Activated naive CD4-positive, alpha-beta T cell treated with anti-CD3 and anti-CD28 coated beads for 36 hours (primary cell): ENCODE measurements around the gene MAP3K13. TPM values are rescaled to one million over a fixed set of nuclear protein-coding genes. Genes with fewer than 3 reads are reported as not detected.
"Not testable (repeated sequence)": the region's sequence is repeated elsewhere in the genome, so short reads cannot be mapped to it uniquely, and the experiment has no call there.

Experiments
- CTCF ChIA-PET: fragments of 350-600 bp; sonication (Branson Sonifier 250); formaldehyde crosslinking; loops from one replicate; lab custom pipeline; 2021; ENCODE audit warnings: antibody characterized with exemption; lab: Charles Lee
- DNase-seq: peaks from one replicate; pipeline ENCODE4 v3.0.0-alpha.2; 2020
- H3K27ac Mint-ChIP-seq: one replicate; pipeline ENCODE4 v1.8.0; 2021; ENCODE audit warnings: mild to moderate bottlenecking, mixed read lengths
- H3K27me3 Mint-ChIP-seq: one replicate; pipeline ENCODE4 v1.8.0; 2021; ENCODE audit warnings: low read depth, mixed read lengths
- H3K36me3 Mint-ChIP-seq: one replicate; pipeline ENCODE4 v1.8.0; 2021; ENCODE audit warnings: low read depth, mixed read lengths
- H3K4me1 Mint-ChIP-seq: one replicate; pipeline ENCODE4 v1.8.0; 2021; ENCODE audit warnings: low read depth, mixed read lengths
- H3K4me3 Mint-ChIP-seq: one replicate; pipeline ENCODE4 v1.8.0; 2021; ENCODE audit warnings: mild to moderate bottlenecking, moderate library complexity, mixed read lengths
- H3K9me3 Mint-ChIP-seq: one replicate; pipeline ENCODE4 v1.8.0; 2021; ENCODE audit warnings: mixed read lengths
- intact Hi-C: fragments of 100-400 bp; cut with micrococcal nuclease; formaldehyde crosslinking; loops from one replicate; pipeline ENCODE4 v1.15.1; 2023
- total RNA-seq, 2 experiments: library from RNA; stranded (reverse); gene quantifications; one replicate each; pipeline ENCODE4 v1.2.3, GENCODE V29; 2021

Gene MAP3K13
- total RNA-seq, 2 experiments from 2014 or later: 11.5 to 13.3 TPM

DNA sequence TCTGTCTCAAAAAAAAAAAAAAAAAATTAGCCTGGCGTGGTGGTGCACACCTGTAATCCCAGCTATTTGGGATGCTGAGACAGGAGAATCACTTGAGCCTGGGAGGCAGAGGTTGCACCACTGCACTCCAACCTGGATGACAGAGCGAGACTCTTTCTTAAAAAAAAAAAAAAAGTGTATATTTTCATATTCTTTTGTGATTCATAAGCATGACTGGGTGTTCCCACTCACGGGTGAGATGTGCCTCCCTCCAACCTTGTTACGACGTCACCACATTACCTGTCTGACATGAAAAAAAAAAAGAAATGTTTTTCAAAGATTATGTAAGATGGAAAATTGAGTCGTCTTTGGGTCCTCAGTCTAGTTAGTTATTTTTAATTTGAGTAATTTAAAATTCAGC, 79.1 kb downstream of the MAP3K13 start:
- H3K27ac Mint-ChIP-seq: no peak overlapping the region
- CTCF ChIA-PET: no interaction called here
- intact Hi-C loops: no loop called here
- no peaks in the 10 kb centered on the region for H3K9me3 Mint-ChIP-seq
- no peaks in the 10 kb centered on the region for H3K27me3 Mint-ChIP-seq
- H3K36me3 Mint-ChIP-seq: no peaks in the 10 kb centered on the region
- no peaks in the 10 kb centered on the region for H3K4me1 Mint-ChIP-seq
- no peak overlapping the region for H3K4me3 Mint-ChIP-seq
- DNase-seq: no peak

DNA sequence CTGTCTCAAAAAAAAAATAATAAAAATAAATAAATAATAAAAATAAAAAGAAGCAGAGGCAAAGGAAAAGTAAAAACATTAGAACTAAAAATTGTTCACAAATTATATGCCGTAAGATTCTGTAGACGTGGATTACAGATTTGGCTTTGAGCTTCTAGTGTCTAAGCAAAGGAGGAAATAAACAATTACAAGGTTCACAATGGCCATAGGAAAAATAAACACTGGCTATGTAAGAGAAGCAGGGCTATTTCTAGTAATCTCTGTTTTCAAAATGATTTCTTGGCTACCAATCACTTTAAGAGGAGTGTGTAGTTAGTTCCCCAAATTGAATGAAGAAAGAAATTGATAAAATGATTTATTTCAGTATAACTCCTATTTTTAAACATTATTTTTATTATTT, 81.4 kb downstream of the MAP3K13 start:
- H3K4me1 Mint-ChIP-seq: no peaks in the 10 kb centered on the region
- H3K36me3 Mint-ChIP-seq: no peaks in the 10 kb centered on the region
- no peak for DNase-seq
- no peak overlapping the region for H3K27ac Mint-ChIP-seq
- no peaks in the 10 kb centered on the region for H3K27me3 Mint-ChIP-seq
- CTCF ChIA-PET: no interaction called here
- H3K4me3 Mint-ChIP-seq: no peak overlapping the region
- H3K9me3 Mint-ChIP-seq: no peaks in the 10 kb centered on the region
- intact Hi-C loops: no loop called here

DNA sequence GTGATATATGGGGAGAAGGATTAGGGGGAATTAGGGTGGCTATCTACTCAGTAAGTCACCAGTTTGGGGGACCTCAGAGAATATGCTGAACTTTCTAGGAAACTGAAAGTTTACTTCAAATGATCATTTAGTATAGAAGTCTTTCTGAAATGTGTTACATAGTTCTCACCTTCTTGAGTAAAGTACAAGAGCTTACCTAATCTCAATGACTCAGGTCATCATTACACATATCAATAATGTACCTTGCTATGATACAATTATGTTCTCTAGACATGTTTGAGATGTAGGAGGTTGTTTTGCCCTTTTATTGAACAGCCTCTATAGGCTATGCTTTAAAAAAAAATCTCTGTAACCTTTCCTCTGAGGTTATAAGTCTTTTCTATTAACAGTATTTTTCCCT, 85.2 kb downstream of the MAP3K13 start:
- intact Hi-C loops: no loop called here
- Mint-ChIP-seq H3K4me3 (no peak overlapping the region), H3K4me1 (no peaks in the 10 kb centered on the region), H3K27me3 (no peaks in the 10 kb centered on the region), H3K36me3 (no peaks in the 10 kb centered on the region), H3K27ac (no peak overlapping the region), H3K9me3 (no peaks in the 10 kb centered on the region)
- DNase-seq: no peak
- CTCF ChIA-PET: interaction anchor here (1.0 kb wide), 1 partner anchor 212 kb away, joined by 3 read pairs; no protein-coding TSS in a partner anchor

DNA sequence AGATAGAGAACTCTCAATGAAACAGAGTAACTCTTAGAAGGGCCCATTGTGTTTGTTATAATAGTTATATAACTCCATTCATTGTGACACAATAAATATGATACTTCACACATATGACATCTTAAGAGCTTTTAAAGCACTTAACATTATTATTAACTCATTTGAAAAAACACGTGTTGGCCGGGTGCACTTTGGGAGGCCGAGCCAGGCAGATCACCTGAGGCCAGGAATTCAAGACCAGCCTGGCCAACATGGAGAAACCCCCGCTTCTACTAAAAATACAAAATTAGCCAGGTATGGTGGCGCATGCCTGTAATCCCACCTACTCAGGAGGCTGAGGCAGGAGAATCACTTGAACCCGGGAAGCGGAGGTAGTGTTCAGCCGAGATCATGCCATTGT, 88.5 kb downstream of the MAP3K13 start:
- H3K9me3 Mint-ChIP-seq, H3K36me3 Mint-ChIP-seq, H3K4me3 Mint-ChIP-seq, H3K27ac Mint-ChIP-seq, DNase-seq, H3K27me3 Mint-ChIP-seq, H3K4me1 Mint-ChIP-seq, intact Hi-C loops: not testable (repeated sequence)
- CTCF ChIA-PET: interaction anchor here (1.0 kb wide), 1 partner anchor 123 kb away, joined by 3 read pairs; no protein-coding TSS in a partner anchor

DNA sequence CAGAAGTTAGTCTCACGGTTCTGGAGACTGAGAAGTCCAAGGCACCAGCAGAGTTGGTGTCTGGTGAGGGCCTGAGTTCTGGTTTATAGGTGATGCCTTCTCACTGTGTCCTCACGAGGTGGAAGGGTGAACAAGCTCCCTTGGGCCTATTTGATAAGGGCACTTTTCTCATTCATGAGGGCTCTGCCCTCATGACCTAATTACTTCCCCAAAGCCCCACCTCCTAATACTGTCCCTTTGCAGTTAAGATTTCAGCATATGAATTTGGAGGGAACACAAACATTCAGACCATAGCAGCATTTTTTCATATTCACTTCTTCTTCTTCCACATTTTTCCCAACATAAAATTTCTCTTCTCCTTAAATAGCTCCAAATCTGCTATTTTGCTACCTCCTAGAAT, 94.4 kb downstream of the MAP3K13 start:
- Mint-ChIP-seq H3K27ac (no peak overlapping the region), H3K9me3 (no peaks in the 10 kb centered on the region), H3K4me3 (no peak overlapping the region), H3K36me3 (no peaks in the 10 kb centered on the region), H3K4me1 (no peaks in the 10 kb centered on the region), H3K27me3 (no peaks in the 10 kb centered on the region)
- CTCF ChIA-PET: interaction anchor here (0.5 kb wide), 1 partner anchor 8 kb away, joined by 5 read pairs; no protein-coding TSS in a partner anchor
- intact Hi-C loops: no loop called here
- no peak for DNase-seq

DNA sequence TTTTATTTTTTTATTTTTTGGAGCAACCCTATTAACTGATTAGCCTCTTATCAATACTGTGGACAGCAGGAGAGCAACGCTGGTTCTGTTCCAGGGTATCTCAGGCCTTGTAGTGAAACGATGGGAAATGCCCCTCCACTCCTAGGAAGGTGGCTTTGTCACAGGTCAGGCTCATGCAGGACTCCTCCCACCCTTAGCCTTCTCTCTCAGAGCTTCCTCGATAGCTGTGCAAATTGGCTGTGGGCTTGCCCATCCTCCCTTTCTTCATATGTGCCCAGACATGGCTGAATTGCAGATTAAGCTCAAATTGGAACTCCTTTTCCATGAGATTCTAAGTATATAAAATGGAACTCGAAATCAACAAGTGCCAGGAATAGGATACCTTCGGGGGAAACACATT, 97.4 kb downstream of the MAP3K13 start:
- intact Hi-C loops: loop anchor here (1.0 kb wide), 2 partner anchors 99 to 115 kb away; no protein-coding TSS in a partner anchor
- Mint-ChIP-seq H3K27me3 (no peaks in the 10 kb centered on the region), H3K4me3 (no peak overlapping the region), H3K36me3 (no peaks in the 10 kb centered on the region), H3K9me3 (no peaks in the 10 kb centered on the region), H3K4me1 (no peaks in the 10 kb centered on the region), H3K27ac (no peak overlapping the region)
- DNase-seq: no peak
- CTCF ChIA-PET: interaction anchor here (0.5 to 4.2 kb wide), 2 partner anchors 98 to 257 kb away, joined by 3 to 12 read pairs; no protein-coding TSS in a partner anchor

DNA sequence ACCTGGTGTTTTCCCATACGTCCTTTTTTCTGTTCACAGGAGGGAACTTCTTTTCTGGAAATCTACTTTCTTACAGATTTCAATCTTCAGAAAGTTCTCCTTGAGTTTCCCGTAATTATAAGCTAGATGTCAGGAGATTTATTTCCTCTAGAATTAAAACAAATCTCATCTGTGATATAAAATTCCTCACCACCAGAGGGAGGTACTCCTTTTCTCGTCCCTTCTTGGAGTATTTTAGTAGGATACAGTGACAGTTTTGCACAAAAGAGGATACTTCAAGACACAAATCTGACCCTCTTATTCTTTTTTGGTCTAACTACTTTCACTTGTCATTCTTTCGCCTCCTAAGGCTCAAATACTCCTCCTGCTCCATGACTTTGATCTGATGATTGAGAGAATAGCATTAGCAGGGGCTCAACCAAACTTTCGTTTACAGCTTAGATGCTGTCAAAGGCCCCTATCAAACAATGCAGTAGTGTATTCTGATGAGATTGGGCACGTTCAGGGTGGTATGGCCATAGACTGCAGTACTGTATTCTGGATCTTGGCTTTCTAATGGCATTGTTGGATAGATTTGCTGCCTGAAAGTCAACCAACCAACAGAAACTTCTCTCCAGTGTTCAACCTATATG, 97.9 kb downstream of the MAP3K13 start:
- no peaks in the 10 kb centered on the region for H3K27me3 Mint-ChIP-seq
- H3K4me1 Mint-ChIP-seq: no peaks in the 10 kb centered on the region
- no peaks in the 10 kb centered on the region for H3K9me3 Mint-ChIP-seq
- CTCF ChIA-PET: interaction anchor here (0.5 to 4.2 kb wide), 5 partner anchors 98 to 818 kb away, joined by 3 to 12 read pairs (median 4); partner anchors contain the start of gene SENP2
- intact Hi-C loops: loop anchor here (1.0 kb wide), 2 partner anchors 98 to 114 kb away; no protein-coding TSS in a partner anchor
- DNase-seq: no peak
- H3K4me3 Mint-ChIP-seq: no peak overlapping the region
- no peak overlapping the region for H3K27ac Mint-ChIP-seq
- no peaks in the 10 kb centered on the region for H3K36me3 Mint-ChIP-seq

DNA sequence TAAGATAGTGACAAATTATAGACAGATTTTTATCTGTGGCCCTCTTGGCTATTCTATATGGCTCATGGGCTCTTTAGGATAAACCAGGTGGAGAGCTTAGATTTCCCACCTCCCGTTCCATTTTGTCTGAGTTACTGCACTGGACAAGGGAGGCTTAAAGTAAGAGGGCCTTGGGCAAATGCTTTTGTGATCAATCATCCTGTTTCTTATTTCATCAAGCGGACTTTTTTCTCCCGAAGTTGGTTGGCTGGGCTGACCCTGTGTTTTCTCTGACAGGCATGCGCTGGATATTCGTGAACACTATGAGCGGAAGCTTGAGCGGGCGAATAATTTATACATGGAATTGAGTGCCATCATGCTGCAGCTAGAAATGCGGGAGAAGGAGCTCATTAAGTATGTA, 102.5 kb downstream of the MAP3K13 start:
- no peak overlapping the region for H3K27ac Mint-ChIP-seq
- CTCF ChIA-PET: no interaction called here
- intact Hi-C loops: no loop called here

DNA sequence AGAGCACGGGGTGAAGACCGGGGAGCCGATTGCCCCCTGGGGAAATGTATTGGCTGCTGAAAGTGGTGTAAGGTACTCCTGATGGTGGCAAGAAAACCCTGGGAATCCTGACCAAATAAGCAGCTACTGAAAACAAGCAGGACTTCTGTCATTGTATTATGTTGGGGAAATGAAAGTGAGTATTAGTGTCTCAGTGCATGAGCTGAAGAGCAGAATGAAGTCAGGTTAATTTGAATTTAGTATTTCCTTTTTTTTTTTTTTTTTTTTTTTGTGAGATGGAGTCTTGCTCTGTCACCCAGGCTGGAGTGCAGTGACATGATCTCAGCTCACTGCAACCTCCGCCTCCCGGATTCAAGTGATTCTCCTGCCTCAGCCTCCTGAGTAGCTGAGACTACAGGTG, 103.2 kb downstream of the MAP3K13 start:
- H3K4me1 Mint-ChIP-seq, DNase-seq, CTCF ChIA-PET: not testable (repeated sequence)

More for the DNA sequence above, 102.5 kb downstream of the MAP3K13 start:
- Mint-ChIP-seq H3K36me3 (no peaks in the 10 kb centered on the region), H3K27me3 (no peaks in the 10 kb centered on the region), H3K9me3 (no peaks in the 10 kb centered on the region), H3K4me3 (no peak overlapping the region), H3K4me1 (no peaks in the 10 kb centered on the region)
- no peak for DNase-seq

DNA sequence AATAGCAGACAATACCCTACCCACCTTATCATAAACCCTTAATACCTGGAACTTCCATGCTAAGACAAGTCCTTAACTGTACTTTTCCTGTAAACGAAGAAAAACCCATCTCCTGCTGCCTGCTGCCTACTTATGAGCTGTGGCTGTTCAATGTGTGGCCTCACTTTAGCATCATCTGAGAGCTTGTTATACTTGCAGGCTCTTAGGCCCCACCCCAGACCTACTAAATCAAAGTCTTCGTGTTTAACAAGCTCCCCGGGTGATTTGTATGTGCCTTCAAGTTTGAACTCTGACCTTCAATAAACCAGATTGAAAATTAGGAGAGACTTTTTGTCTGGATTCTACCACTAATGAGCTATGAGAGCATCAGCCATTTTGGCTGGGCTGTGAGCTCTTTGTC, 106.6 kb downstream of the MAP3K13 start:
- Mint-ChIP-seq H3K4me1 (no peaks in the 10 kb centered on the region), H3K9me3 (no peaks in the 10 kb centered on the region), H3K27ac (no peak overlapping the region), H3K27me3 (no peaks in the 10 kb centered on the region), H3K4me3 (no peak overlapping the region), H3K36me3 (peaks cover 11% of the 10 kb centered on the region)
- DNase-seq: no peak
- intact Hi-C loops: no loop called here
- CTCF ChIA-PET: no interaction called here

More for the DNA sequence above, 103.2 kb downstream of the MAP3K13 start:
- H3K27me3 Mint-ChIP-seq, H3K9me3 Mint-ChIP-seq, H3K27ac Mint-ChIP-seq, intact Hi-C loops, H3K36me3 Mint-ChIP-seq, H3K4me3 Mint-ChIP-seq: not testable (repeated sequence)

DNA sequence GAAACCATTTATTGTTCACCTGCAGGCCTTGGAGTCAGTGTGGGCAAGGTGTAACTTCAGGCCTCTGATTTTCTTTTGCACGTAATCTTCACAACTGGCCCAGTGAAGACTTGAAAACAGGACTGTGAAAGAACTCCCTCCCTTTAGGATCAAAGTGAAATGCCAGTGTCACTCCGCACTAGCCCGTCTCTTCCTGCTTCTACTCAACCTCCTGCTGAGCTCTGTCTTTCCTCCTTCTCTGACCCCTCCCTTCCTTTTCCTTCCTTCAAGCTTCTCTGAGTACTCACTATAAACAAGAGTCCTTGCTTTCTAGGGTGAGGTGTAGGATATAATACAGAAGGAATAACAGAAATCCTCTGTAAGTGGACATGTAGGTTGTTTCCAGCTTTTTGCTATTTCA, 107.4 kb downstream of the MAP3K13 start:
- intact Hi-C loops: no loop called here
- Mint-ChIP-seq H3K4me3 (no peak overlapping the region), H3K36me3 (peaks cover 11% of the 10 kb centered on the region), H3K27ac (no peak overlapping the region), H3K4me1 (no peaks in the 10 kb centered on the region), H3K27me3 (no peaks in the 10 kb centered on the region), H3K9me3 (no peaks in the 10 kb centered on the region)
- CTCF ChIA-PET: interaction anchor here (0.7 kb wide), 1 partner anchor 117 kb away, joined by 3 read pairs; no protein-coding TSS in a partner anchor
- DNase-seq: no peak

DNA sequence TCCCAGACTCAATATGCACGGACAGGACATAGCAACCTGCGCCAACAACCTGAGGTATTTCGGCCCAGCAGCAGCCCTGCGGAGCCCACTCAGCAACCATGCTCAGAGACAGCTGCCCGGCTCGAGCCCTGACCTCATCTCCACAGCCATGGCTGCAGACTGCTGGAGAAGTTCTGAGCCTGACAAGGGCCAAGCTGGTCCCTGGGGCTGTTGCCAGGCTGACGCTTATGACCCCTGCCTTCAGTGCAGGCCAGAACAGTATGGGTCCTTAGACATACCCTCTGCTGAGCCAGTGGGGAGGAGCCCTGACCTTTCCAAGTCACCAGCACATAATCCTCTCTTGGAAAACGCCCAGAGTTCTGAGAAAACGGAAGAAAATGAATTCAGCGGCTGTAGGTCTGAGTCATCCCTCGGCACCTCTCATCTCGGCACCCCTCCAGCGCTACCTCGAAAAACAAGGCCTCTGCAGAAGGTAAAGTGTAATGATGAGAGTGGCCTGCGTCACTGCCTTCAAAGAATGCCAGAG, 110.4 kb downstream of the MAP3K13 start:
- H3K27me3 Mint-ChIP-seq: no peaks in the 10 kb centered on the region
- H3K27ac Mint-ChIP-seq: no peak overlapping the region
- H3K4me3 Mint-ChIP-seq: no peak overlapping the region
- H3K9me3 Mint-ChIP-seq: no peaks in the 10 kb centered on the region
- CTCF ChIA-PET: no interaction called here
- H3K36me3 Mint-ChIP-seq: peaks cover 17% of the 10 kb centered on the region
- no peaks in the 10 kb centered on the region for H3K4me1 Mint-ChIP-seq
- DNase-seq: no peak
- intact Hi-C loops: no loop called here

DNA sequence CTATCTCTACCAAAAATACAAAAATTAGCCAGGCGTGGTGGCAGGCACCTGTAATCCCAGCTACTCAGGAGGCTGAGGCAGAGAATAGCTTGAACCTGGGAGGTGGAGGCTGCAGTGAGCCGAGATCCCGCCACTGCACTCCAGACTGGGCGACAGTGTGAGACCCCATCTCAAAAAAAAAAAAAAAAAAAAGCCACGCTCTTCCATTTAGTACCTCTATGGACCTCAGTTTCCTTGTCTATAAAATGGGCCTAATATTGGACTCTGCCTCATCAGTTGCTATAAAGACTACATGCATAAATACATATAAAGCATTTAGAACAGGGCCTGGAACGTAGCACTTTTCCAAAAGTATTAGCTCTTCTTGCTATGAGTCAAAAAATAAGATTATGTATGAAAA, 112.0 kb downstream of the MAP3K13 start:
- DNase-seq, intact Hi-C loops, H3K27ac Mint-ChIP-seq, H3K9me3 Mint-ChIP-seq, H3K4me1 Mint-ChIP-seq, H3K27me3 Mint-ChIP-seq, H3K4me3 Mint-ChIP-seq: not testable (repeated sequence)
- peaks cover 17% of the 10 kb centered on the region for H3K36me3 Mint-ChIP-seq
- CTCF ChIA-PET: interaction anchor here (0.7 to 1.7 kb wide), 2 partner anchors 100 to 110 kb away, joined by 3 to 5 read pairs; no protein-coding TSS in a partner anchor
